DLD1 (cell line): ENCODE results near the gene TMSB15A.
"Not testable (repeated sequence)": the region's sequence is repeated elsewhere in the genome, so short reads cannot be mapped to it uniquely, and the experiment has no call there.

Source experiments
- in situ Hi-C: cut with HindIII; loops from 2 replicates; pipeline ENCODE4 v1.10.0; 2017; ENCODE audit warnings: low sequenced_read_pairs

TMSB15A gene

DNA sequence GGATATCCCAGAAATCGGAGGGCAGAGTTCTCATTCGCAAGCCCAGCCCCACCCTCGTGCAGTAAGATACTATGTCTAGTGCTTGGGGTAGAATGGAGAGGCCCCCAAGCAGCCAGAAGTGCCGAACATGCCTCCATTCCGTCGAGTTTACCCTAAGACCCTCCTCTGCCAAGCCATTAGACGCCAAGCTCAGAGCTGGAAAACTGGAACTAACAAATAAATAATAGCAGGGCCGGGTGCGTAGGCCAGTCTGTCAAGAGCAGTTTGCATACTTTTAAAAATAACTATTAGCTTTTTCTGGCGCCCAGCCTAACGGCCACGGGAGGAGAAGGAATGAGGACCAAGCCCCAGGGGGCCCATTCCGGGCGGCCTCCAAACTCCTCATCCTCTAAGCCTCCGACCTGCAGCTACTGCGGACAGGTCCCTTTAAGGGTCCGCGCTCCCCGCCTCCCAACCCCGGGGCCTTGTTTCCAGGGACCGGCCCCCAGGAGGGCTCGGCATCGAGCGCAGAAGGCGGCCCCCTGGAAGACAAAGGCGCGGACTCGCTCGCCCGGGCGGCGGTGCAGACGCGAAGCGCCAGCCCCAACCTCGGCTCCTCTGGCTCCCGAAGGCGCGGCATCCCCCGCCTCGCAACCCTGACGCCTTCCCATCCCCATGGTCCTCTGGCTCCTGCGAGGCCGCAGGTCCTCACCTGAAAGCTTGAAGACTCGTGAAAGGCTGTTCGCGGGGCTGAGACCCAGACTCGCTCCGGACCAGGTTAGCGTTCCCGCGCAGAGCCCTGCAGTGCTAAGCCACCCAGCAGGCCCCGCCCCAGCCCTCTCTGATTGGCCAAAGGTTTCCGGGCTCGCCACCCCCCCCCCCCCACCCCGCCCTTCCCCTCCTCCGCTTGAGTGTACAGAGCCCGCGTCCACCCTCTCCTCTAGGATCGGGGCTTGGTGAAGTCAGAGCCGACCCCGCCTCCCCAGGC, at the start of gene TMSB15A:
TSS of gene TMSB15A (minus strand) at position 765 of the 967 bp plus-strand sequence.
- in situ Hi-C loops, result no loop called here

DNA sequence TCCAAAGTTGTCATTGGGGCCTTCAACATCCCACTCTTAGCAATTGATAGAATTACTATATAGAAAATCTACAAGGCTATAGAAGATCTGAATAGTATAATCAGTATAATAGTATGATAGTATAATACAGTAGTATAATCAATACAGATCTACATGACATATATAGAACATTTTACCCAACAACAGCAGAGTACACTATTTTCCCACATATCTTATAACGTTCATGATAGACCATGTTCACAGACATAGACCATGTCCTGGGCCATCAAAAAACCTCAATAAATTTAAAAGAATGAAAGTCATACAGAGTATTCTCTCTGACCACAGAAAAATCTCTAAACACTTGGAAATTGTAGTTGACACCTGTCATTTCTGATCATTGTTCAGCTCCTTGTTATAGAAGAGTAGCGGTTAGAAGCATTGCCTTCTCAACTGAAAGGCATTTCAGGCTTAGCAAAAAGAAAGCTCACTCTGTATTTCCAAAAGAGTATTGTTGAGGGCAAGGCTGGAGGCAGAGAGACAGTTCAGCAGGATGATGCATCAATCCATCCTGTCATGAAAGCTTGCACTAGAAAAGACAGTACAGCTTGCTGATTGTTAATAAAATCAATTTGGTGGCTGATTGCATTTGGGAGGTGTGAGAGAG, 44.0 kb upstream of the TMSB15A start:
- in situ Hi-C loops, result no loop called here

DNA sequence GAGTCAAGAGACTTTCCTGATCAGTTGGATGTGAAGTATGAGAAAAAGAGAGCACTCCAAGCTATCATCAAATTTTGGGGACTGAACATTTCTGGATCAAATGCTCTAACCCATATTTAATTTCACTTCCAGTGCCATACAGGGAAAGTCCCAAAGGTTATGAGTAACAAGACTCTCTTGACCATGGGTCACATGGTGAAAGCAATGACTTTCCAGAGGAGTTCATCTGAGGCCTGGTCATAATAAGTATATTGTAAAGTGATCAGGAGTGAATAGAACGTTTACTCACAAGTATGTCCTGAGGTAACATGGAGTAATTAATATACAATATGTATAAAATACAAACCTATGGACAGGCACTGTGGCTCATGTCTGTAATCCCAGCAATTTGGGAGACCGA, 42.1 kb upstream of the TMSB15A start:
- in situ Hi-C loops, result no loop called here

DNA sequence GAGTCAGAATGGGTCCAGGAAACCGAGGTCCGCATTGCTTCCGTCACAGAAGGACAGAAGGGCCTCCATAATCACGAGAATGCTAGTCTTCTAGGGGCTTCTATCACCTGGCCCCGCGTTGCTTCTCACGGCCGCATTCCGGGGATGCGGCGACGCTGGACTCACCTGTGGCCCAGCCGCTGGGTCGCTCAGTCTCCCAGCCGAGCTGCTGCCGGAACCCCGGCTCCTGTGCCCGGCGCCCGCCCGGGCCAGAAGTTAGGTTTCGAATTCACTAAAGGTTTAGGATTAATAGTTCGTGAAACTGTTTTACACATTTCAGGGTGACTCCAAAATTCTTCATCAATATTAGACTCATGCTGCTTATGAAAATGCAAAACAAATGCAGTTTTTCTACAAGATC, 31.7 kb upstream of the TMSB15A start:
- in situ Hi-C loops, result no loop called here

DNA sequence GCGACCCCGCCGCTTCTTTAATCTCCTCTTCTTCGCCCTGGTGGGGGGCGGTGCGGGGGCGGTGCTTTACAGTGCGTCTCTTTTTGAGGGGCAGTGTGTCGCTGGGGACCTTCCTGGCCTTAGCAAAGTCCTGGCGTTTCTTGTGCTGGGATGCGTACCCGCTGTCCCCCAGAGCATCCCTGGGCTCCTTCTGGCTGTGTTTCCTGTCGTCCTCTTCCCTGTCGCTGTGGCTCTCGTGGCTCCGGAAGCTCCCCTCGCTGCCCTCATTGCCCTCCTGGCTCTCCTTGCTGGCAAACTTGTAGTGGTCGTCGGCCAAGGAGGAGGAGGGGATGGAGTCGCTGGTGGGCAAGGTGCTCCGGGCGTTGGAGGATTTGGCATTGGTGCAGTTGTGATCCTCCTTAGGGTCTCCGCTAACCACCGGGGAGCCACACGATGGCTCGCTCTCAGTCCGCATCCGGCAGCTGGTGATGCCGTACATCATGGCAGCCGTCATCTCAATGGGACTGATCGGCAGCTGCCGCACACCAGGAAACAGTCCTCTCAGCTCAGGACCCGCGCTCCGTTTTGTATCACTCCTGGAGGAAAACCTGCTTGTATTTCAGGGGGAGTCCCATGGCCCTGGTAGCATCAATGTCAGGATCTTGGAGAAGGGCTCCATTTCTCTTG, 30.4 kb upstream of the TMSB15A start:
- in situ Hi-C loops, result no loop called here

DNA sequence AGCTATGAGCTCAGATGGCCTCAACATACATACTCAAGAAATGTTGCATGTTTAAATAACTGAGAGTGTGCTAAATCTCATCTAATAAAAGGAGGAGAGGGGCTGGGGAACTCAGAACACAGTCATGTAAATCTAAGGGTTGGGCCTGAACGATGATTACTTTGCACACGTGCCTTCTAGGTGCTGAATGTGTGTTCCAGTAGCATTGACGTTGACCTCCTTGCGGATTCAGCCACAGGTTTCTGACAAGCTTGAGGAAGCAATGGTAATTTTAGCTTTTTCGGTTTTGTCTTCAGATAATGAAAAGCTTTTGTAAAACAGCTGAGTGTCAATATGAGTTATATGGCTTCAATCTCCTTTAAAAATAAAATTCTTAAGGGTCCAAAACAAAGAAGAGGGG, 29.6 kb upstream of the TMSB15A start:
- in situ Hi-C loops, result not testable (repeated sequence)

DNA sequence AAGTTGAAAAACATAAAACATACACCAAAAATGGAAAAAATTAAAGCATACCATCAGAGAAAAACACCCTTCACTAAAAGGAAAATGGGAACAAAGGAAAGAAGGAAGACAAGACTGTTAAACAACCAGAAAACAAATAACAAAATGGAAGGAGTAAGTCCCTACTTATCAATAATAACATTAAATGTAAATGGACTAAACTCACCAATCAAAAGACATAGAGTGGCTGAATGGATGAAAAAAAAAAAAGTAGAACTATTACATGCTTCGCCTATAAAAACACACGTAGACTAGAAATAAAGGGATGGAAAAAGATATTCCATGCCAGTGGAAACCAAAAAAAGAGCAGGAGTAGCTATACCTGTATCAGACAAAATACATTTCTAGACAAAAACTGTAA, 19.4 kb upstream of the TMSB15A start:
- in situ Hi-C loops, result no loop called here

DNA sequence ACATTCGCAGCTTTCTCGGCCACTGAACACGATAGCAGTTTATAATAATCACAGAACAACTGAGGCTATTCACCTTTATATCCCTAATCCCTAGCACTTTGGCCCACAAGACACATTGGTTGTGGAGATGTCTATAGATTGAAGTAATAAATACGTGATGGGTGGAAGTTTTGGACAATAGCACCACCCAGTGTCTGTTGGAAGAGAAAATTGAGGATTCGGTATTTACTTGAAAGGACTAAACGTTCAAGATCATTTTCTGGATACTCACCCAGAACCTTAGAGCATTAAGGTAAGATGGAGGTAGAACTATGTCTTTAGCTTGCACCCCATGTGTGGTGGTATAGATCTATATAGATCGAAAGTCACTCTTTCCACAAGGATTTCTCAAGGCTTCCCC, 787 bp upstream of the TMSB15A start:
- in situ Hi-C loops, result no loop called here

DNA sequence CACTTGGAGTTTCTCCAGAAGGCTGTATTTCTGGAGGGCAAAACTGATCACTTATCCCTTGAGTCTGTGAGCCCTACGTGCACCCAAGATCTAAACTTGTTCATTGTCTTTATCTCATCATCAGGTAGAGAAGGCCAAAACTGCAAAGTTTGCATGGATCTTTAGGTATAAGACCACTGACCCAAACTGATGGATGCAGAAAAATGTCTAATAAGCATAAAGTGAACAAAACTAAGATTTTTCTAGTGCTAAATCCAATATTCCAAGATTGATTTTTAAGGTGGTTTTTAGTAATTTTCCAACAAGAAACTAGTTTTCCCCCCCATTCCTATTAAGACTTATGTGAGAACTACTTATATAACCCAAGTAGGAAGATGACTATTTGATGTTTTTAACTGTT, 2.0 kb downstream of the TMSB15A start:
- in situ Hi-C loops, result no loop called here

DNA sequence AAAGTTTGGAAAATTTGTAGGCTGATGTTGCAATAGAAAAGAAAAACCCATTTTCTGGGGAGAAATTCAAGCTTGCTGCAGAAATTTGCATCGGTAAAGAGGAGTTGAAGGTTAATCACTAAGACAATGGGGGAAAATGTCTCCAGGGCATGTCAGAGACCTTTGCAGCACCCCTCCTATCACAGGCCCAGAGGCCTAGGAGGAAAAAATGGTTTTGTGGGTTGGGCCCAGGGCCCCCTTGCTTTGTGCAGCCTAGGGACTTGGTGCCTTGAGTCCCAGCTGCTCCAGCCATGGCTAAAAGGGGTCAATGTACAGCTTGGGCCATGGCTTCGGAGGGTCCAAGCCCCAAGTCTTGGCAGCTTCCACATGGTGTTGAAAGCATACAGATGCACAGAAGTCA, 17.8 kb downstream of the TMSB15A start:
- in situ Hi-C loops, result no loop called here

DNA sequence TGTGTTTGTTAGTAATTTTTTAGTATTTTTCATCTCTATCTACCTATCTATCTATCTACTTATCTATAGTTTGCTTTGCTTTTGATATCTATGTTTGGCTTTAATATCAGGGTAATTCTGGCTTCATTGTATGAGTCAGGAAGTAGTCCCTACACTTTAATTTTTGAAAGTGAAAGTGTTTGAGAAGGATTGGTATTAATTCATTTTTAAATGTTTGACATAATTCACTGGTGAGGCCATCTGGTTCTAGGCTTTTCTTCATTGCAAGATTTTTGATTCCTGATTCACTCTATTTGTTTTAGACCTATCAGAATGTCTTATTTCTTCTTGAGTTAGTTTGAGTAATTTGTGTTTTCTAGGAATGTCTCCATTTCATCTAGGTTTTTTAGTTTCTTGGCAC, 24.8 kb downstream of the TMSB15A start:
- in situ Hi-C loops, result no loop called here

DNA sequence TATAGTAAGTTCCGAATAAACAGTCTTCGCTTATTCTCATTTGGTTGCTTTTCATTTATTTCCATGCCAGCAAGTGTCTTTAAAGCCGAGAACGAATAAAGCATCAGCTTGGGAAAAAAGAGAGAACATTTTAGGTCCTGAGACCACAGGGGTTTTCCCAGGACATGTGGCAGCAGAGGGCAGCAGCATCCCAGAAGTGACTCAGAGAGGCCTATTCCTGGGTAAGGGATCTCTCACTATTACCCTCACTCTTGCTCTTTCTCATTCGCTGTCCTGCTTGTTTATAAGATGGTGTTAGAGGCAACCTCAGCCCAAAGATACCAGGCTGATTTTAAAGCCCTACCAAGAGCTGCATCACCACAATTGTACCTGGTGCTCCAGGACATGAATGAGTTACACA, 37.8 kb downstream of the TMSB15A start:
- in situ Hi-C loops, result not testable (repeated sequence)

DNA sequence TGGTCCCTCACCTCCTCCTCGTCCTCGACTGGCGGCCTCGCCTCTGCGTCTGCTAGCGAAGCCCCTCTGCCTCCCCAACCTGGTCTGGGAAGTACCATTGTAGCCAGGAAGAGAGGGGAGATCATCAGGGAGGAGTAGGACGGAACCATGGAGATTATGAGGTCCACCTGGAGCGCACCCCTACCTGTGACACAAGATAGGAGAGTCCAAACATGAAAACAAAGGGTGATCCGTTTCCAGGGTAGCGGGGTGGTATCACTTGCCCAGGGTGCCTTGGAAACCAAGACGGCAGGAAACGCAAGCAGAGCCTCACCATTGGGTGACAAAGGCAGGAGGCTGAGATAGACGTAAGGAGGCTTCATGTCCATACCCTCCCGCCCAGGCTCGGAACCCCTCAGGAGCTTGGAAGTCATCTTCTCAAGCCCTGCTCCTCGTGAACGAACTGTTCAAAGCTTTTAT, 44.7 kb downstream of the TMSB15A start, which contains the start of gene TCP11X2:
TSS of gene TCP11X2 (minus strand) at position 51 of the 459 bp plus-strand sequence.
- in situ Hi-C loops, result not testable (repeated sequence)

DNA sequence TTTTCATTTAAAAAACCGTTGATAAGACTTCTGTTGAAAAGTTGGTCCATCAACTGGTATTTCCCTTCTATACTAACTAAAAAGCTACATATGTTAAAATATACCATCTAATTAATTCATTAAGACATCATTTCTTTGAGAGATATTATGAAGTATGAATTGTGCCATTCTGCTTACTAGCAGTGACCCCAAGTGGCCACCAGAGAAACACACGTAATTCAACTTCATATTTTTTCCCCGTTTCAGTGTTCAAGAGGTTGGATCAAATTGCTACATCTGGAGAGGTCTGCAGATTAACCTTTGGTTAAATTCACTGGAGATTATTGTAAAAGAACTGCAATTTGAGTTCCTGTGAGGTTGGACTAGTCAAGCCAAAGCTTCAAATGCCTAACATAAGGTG, 46.3 kb downstream of the TMSB15A start:
- in situ Hi-C loops, result not testable (repeated sequence)
